Omental fat pad (tissue), 4 donors: ENCODE results near the gene NMUR1. TPM values are rescaled to one million over a fixed set of nuclear protein-coding genes. Genes with fewer than 3 reads are reported as not detected.

Experiments used
- ATAC-seq: fragments of 150-250 bp; one replicate; pipeline ENCODE4 v1.9.1; 2016; ENCODE audit warnings: mild to moderate bottlenecking, moderate library complexity; ENCODE audit not compliant: low FRiP score
- DNase-seq: peaks from one replicate; pipeline ENCODE4 v3.0.0-alpha.2; 2019; ENCODE audit warnings: low spot score
- CTCF ChIP-seq, 3 donors: fragments of 450-650 bp; IDR thresholded peaks; one replicate each; pipeline ENCODE4 v1.5.1; 2016 to 2017; ENCODE audit warnings: antibody characterized with exemption in 3 of 3, mild to moderate bottlenecking in 3 of 3, moderate library complexity in 2 of 3
- total RNA-seq, 4 donors: library from RNA; depleted of rRNA; stranded (reverse); fragments of >200 nt; gene quantifications; one replicate each; pipeline ENCODE4 v1.1.0, GENCODE V29; 2016

NMUR1 gene
- total RNA-seq, 4 donors from 2014 or later: 0.65 to 2.5 (median 1.4) TPM

DNA sequence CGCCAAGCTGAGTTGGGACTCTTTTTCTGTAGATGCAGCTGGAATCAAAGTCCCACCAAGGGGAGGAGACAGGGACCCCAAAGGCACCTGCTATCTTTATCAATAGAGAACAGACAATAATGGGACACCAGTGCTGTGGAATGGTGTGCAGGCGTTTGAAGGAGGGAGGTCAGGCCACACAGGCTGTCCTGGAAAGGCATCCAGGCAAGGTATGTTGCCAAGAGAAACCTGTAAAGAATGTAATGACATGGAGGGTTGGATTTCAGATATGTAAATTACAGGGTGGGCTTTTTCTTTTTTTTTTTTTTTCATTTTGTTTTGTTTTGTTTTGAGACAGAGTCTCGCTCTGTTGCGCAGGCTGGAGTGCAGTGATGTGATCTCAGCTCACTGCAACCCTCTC lies 9.7 kb upstream of the NMUR1 start:
- DNase-seq: no peak
- no peak for TF ChIP-seq CTCF (IDR thresholded peaks at IDR 0.05)
- ATAC-seq: no peak

- TF ChIP-seq CTCF (IDR thresholded peaks at IDR 0.05): no peak
- ATAC-seq (no peak), DNase-seq (no peak)
These were observed 5.7 kb upstream of the NMUR1 start for GRCh38 chr2:231535961-231536360.

GRCh38 chr2:231533777-231534125 lies 3.5 kb upstream of the NMUR1 start:
- TF ChIP-seq CTCF (IDR thresholded peaks at IDR 0.05): no peak
- no peak for DNase-seq
- no peak for ATAC-seq

GRCh38 chr2:231533086-231533776 lies 3.0 kb upstream of the NMUR1 start:
- no peak for ATAC-seq
- no peak for TF ChIP-seq CTCF (IDR thresholded peaks at IDR 0.05)
- no peak for DNase-seq

DNA sequence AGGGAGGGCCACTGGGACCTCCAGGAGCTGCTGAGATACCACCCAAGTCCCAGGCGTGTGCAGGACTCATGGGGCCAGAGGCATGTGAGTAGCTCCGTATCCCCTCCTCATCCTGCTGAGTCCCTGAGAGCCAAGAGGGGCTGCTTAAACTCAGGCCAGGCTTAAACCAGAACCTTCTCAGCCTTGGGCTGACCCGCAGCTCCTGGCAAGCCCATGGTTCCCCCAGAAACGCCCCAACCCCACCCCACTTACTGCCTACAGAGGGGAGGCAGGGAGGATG lies 2.5 kb upstream of the NMUR1 start:
- ATAC-seq (no peak), DNase-seq (no peak)
- no peak for TF ChIP-seq CTCF (IDR thresholded peaks at IDR 0.05)

DNA sequence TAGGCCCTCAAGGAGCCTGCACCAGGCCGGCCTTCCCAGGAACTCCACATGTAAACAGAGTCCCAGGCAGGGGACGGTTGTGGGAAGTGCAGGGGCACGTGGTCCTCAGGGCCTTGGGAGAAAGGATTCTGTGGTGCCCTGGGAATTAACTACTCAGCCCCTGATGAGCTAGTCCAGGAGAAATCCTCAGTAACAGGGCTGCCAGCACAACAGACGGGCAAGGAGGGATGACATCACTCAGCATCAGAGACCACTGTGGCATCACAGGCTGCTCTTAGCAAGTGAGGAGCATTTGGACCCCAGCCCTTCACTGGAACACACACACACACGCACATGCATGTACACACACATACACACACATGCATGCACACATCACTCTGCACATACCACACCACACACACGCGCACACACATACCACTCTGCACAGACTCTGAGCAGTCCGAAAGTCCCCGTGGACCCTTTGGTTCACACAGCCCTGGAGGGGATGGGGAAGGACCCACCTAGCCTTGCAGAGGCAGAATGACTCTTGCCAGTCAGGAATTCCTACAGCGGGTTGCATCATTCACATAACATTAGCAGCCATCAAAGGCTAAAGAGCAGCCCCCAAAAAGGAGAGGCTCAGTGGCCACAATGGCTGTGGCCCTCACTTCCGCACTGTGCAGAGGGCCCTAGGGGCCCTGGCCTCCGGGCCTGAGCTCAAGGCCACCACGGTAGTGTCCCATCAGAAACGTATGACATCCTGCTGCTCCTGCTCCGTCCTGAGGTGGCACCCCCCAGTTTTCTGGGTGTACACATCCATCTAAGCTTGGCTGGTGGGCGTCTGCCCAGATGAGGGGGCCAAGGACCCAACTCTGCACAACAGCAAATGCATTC lies 1.9 kb upstream of the NMUR1 start:
- TF ChIP-seq CTCF (IDR thresholded peaks at IDR 0.05): no peak
- no peak for ATAC-seq
- no peak for DNase-seq

DNA sequence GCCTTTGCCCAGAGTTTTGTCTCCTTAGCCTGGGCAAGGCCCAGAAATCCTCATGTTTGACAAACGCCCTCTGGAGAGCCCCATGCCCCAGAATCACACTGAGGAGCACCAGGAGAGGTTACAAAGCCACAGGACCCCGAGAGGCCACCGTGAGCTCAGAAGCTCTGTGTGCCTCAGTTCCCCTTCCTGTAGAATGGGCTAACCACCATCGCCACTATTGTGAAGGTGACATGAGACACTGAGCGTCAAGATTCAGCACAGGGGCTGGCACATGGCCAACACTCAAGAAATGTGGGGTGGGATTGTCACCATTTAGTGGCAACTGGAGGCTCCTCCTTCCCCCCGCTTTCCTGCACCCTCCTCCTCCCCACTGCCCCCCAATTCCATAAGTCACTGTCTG lies 1.2 kb upstream of the NMUR1 start:
- DNase-seq (no peak), ATAC-seq (no peak)
- TF ChIP-seq CTCF (IDR thresholded peaks at IDR 0.05): no peak
